ENCODE measurements around the gene ESRRA.

- TF ChIP-seq POLR2A (IDR thresholded peaks at IDR 0.05): no peak
- TF ChIP-seq, protein P1, sequence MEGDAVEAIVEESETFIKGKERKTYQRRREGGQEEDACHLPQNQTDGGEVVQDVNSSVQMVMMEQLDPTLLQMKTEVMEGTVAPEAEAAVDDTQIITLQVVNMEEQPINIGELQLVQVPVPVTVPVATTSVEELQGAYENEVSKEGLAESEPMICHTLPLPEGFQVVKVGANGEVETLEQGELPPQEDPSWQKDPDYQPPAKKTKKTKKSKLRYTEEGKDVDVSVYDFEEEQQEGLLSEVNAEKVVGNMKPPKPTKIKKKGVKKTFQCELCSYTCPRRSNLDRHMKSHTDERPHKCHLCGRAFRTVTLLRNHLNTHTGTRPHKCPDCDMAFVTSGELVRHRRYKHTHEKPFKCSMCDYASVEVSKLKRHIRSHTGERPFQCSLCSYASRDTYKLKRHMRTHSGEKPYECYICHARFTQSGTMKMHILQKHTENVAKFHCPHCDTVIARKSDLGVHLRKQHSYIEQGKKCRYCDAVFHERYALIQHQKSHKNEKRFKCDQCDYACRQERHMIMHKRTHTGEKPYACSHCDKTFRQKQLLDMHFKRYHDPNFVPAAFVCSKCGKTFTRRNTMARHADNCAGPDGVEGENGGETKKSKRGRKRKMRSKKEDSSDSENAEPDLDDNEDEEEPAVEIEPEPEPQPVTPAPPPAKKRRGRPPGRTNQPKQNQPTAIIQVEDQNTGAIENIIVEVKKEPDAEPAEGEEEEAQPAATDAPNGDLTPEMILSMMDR (IDR thresholded peaks at IDR 0.05): no peak
Measured at GRCh38 chr11:64275031-64275800, 30.1 kb upstream of the ESRRA start.
